ENCODE measurements around the gene FAM9A.

Gene FAM9A

DNA sequence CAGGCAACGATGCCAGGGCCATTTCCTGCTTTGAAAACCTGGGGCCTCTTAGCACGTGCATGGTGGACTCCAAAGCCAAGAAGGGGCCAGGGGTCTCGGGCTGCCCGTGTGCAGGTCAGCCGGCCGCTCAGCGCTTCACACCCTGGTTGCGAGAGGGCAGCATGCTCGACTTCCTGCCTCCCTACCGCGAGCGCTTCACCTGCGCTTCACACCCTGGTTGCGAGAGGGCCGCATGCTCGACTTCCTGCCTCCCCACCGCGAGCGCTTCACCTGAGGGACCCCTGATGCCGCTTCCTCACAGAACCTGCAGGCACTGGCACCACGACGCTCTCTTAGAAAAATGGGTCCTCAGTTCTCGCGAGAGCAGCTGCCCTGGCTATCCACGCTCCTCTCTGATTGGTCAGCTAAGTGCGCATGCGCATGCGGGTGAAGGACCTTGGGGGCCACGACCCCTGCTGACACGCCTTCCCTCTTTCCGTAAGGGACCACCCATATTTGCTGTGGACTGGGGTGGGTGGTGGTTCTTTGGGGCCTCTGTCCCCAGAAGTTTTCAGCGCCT, at the start of gene FAM9A:
Gene FAM9A (minus strand): TSS at position 343 of the 559 bp plus-strand sequence. CDS start 1,212 bp downstream, outside the sequence.
- no peak for DNase-seq

DNA sequence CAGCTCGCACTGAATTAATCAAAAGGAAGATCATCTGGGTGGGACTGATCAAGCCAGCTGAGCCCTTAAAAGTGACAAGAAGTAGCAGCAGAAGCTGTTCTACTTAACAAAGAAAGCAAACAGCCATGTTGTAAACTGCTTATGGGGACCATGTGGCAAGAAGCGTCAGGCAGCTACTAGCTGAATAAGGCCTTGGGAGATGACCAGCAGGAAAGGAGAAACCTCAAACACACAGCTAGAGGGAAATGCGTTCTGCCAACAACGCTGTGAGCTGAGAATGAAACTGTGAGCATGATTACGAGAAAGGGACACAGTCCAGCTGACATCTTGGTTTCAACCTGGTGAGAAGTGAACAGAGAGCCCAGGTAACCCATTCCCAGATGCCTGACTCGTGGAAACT, 49.3 kb upstream of the FAM9A start:
- DNase-seq, result no peak

DNA sequence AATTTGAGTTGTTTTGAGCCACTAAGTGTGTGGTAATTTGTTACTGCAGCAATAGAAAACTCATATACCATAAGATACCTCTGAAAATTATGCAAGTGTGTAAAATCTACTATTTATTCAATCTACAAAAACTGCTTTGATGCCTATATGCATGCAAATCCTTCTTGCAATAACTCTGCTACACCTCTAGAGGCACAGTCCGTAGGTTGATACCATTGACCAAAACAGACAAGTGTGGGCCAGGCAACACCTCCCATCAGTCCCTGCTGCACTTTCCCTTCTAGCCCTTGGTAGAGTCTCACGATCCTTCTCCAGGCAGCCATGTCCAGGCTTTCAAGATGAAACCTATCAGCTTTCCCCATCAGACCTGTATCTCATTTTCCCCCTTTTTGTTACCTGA, 48.8 kb upstream of the FAM9A start:
- no peak for DNase-seq

DNA sequence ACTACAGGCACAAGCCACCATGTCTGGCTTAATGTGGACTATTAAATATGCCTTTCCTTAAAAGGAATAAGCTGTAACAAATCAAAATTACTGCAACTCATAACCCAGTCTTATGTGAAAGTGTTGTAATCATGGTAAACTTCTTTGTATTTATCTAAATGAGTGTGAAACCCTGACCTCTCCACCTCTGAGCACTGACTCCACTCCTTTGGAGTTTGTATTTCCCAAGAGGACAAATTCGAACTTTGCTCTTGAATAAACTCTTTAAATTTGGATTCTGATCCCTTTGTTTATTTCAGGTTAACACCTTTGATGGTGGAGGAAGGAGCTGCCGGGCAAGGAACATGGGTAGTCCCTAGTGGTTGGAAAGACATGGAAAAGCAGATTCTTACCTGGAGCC, 48.3 kb upstream of the FAM9A start:
- no peak for DNase-seq

DNA sequence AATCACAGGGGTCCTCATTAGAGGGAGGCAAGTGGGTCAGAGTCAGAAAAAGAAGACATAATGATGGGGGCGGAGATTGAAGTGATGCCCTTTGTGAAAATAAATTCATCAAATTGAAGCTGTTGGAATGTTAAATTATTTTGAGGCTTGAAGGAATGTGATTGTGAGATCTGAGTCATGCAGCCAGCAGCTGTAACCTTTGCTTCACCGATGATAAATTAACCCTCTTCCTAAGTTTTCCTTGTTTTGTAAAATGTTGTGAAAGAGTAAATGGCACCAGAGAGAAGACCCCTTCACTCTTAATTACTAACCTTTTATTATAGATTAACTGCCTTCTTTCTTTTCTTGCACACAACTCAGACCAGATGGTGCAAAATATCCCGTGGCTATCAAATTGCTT, 47.7 kb upstream of the FAM9A start:
- DNase-seq, result no peak

GRCh38 chrX:8848441-8848840, 47.3 kb upstream of the FAM9A start:
- no peak for DNase-seq

GRCh38 chrX:8847360-8847759, 46.2 kb upstream of the FAM9A start:
- no peak for DNase-seq

DNA sequence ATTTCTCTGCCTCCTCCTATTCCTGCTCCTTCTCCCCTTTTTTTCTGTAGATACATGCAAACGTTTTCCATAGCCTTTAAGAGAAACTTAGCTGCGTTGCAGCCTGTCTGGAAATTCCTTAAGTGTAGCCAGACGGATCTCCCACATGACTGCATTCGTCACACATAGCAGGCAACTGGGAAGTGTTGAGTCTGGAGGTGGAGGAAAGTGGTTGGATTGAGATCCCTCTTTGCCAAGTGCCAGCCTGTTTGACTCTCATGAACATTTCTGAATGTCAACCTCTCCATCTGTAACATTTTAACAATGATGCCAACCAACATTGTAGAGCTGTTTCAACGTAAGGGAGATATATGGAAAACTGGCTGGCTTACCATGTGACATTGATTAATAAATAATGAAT, 45.1 kb upstream of the FAM9A start:
- DNase-seq, result no peak

GRCh38 chrX:8845469-8845868, 44.3 kb upstream of the FAM9A start:
- no peak for DNase-seq

DNA sequence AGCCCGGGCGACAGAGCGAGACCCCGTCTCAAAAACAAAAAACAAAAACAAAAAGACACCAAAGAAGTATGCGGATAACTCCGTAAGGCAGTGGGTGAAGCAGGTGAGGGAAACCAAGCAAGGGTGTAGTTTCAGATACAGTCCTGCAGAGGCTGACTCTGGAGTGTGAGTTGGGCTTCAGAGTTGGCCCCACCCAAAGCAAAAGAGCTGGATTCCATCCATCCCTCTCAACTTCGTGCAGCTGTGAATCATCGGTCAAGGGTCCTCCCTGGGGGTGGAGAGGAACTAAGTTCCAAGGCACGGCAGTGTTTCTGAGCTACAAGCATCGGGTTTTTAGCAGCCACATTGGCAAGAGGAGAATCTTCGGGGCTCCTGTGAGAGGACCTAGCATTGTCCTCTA, 43.9 kb upstream of the FAM9A start:
- no peak for DNase-seq

- no peak for DNase-seq
Observed at GRCh38 chrX:8844157-8844556, 43.0 kb upstream of the FAM9A start.

- no peak for DNase-seq
Observed at GRCh38 chrX:8841911-8842310, 40.7 kb upstream of the FAM9A start.

DNA sequence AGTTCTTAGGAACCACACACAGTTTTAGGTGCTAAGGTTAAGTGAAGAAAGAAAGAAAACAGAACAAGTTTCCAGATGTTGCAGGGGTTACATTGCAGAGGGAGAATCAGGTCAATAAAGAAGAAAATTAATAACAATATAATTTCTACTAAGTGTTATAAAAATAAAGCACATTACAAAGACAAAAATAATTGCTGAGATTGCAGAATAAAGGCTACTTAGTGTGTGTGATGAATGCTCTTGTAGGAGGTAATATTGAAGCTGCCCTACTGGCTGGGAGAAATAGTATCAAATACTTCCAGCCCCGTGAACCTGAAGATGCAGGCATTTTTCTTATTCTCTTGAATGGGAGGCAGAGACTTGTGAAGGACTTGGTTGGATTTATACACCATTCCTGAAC, 33.2 kb upstream of the FAM9A start:
- no peak for DNase-seq

- no peak for DNase-seq
Observed at GRCh38 chrX:8832582-8833378, 31.6 kb upstream of the FAM9A start.

DNA sequence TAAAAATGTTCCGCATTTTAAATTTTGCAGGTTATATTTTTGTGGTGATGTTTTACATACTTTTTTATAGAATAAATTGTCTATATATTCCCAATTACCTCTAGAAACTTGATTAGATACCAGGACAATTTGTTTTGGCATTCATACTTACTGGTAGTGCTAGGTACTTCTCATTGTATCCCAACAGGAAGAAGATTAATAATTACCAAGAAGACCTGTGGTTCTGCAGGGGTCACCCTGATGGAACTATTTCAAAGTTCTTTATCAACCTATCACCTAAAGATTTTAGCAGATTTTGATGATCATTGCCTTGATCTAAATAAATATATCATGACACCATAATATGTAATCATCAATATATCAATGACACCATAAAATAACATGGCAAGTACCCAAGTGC, 22.5 kb upstream of the FAM9A start:
- DNase-seq, result no peak

DNA sequence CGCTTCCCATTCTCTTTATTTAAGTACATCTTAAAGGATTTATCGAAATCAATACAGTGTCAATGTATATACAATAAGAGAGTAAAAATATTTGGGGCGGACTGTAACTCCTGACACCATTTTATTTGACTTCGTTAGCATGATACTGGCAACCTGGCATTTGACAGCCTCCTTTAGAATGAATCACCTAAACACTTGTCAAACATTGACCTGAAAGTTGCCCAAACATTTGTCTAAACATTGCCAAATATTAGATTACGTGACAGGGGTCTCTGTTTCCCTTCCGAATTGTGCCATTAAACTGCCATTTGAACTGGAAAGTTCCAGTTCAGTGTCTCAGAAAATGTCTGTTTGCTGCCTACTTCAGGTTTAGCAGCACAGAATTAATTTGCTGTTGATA, 20.8 kb upstream of the FAM9A start:
- DNase-seq, result no peak

DNA sequence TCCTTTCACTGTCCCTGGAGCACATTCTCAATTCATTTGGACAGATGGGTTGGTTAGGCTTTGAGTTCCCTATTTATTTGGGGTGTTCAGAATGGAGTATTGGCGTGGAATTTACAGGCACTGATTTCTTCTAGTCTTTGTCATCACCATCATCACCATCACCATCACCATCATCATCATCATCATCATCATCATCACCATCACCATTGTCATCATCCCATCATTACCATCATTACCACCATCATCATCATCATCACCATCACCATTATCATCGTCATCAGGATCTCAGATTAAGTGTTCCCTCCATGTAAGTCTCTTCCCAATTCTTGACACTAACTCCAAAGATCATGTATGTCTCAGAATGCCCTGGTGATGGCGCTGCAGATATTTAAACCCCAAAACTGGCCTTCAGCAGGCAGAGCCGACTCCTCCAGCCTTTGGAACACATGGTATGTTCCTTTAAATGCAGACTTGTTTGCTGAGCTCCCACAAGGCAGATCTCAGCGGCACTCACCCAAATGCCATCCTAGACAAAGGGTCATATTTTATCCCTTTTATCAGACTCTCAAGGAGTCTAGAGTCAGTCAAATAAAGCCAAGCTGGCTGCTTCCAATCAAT, 19.8 kb upstream of the FAM9A start:
- no peak for DNase-seq

GRCh38 chrX:8815460-8816065, 14.4 kb upstream of the FAM9A start:
- DNase-seq, result peak; percentile 20

- no peak for DNase-seq
Observed at GRCh38 chrX:8813036-8813435, 11.9 kb upstream of the FAM9A start.

GRCh38 chrX:8811611-8812010, 10.4 kb upstream of the FAM9A start:
- DNase-seq, result no peak

DNA sequence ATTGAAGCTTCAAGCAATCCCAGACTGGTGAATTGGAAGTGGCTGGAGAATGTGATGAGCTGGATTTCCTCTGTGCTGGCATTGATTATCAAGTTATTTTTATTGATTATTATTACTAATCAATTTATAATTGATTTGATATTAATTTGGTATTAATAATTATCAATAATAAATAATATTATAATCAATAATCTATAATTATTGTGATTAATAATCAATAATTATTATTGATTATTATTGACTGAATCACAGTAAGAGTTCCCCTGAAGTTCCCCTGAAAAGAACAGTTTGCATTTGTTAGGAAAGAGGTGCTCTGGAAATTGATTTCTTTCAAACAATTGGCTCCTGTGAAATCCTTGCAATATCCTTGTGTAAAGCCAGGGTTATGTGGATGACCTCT, 7.5 kb upstream of the FAM9A start:
- no peak for DNase-seq

GRCh38 chrX:8805974-8806373, 4.8 kb upstream of the FAM9A start:
- no peak for DNase-seq

- no peak for DNase-seq
Observed at GRCh38 chrX:8805046-8805445, 3.9 kb upstream of the FAM9A start.

DNA sequence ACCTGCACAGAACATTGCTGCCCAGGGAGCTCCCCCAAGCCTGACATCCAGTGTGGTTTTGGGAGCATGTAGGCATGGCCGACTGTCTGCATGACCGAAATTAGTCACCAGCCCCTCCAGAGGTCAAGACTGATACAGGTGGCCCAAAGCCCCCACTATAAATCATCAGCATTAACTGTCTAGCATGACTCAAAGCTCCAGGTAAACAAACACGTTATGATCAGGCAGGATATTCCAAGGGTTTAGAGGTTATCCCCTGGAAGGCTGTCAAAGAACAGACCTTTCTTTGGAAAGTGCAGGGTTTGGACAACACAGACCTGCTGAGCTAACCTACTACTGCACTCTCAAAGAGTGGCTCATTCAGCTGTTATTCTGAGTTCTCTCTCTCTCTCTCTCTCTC, 2.1 kb upstream of the FAM9A start:
- DNase-seq, result no peak

All from NCI-H1105 (cell line).